Keratinocyte (primary cell): ENCODE data around the gene PPP4R4.

Experiments used
- EZH2 ChIP-seq: IDR thresholded peaks from one replicate; pipeline ENCODE4 v1.6.1; 2012; ENCODE audit warnings: inconsistent platforms, mild to moderate bottlenecking, low read length, moderate library complexity
- TF ChIP-seq, protein P1 (sequence below), 3 experiments: IDR thresholded peaks in 1 of 3; conservative IDR thresholded peaks in 1 of 3; optimal IDR thresholded peaks in 1 of 3; 2 replicates in 2 of 3; 3 replicates in 1 of 3; pipeline versions ENCODE3 to v1.5.1; 2011; ENCODE audit warnings: low read length in 3 of 3, mild to moderate bottlenecking in 3 of 3, moderate library complexity in 2 of 3, control low read depth in 1 of 3, inconsistent platforms in 1 of 3; ENCODE audit not compliant: insufficient read depth in 2 of 3; ENCODE audit errors: extremely low read depth in 1 of 3

- TF ChIP-seq, protein P1, sequence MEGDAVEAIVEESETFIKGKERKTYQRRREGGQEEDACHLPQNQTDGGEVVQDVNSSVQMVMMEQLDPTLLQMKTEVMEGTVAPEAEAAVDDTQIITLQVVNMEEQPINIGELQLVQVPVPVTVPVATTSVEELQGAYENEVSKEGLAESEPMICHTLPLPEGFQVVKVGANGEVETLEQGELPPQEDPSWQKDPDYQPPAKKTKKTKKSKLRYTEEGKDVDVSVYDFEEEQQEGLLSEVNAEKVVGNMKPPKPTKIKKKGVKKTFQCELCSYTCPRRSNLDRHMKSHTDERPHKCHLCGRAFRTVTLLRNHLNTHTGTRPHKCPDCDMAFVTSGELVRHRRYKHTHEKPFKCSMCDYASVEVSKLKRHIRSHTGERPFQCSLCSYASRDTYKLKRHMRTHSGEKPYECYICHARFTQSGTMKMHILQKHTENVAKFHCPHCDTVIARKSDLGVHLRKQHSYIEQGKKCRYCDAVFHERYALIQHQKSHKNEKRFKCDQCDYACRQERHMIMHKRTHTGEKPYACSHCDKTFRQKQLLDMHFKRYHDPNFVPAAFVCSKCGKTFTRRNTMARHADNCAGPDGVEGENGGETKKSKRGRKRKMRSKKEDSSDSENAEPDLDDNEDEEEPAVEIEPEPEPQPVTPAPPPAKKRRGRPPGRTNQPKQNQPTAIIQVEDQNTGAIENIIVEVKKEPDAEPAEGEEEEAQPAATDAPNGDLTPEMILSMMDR (optimal IDR thresholded peaks at IDR 0.05 in 1 of 3, IDR thresholded peaks at IDR 0.05 in 1 of 3, conservative IDR thresholded peaks at IDR 0.05 in 1 of 3; ENCODE audit: extremely low read depth in 1 of 3, insufficient read depth in 2 of 3, low read length in 3 of 3): no peak
- TF ChIP-seq EZH2: no peak
These were observed 104.6 kb downstream of the PPP4R4 start for GRCh38 chr14:94278731-94279130.
